Heart right ventricle (tissue), 16 donors: ENCODE measurements around the gene B4GALT5. TPM values are rescaled to one million over a fixed set of nuclear protein-coding genes. Genes with fewer than 3 reads are reported as not detected.
A peak's percentile ranks its signal among the peaks of the same experiment; 100 is the strongest.

Experiments
- ATAC-seq, 8 donors: fragments of 200-7000 bp; cut with Tn5 transposase; one replicate each; pipeline ENCODE4 v1.9.1; 2020; ENCODE audit warnings: mild to moderate bottlenecking in 8 of 8, moderate library complexity in 8 of 8, moderate number of reproducible peaks in 1 of 8
- DNase-seq, 2 donors: peaks; one replicate each; pipeline ENCODE4 v3.0.0-alpha.2; 2020
- H3K27ac ChIP-seq, 10 donors: fragments of 200-600 bp; sonication (generic) in 2 of 10; one replicate each; pipeline versions ENCODE4 v1.5.0 to v1.8.0; 2020 to 2022; ENCODE audit warnings: mild to moderate bottlenecking in 3 of 10
- H3K27me3 ChIP-seq, 7 donors: fragments of 200-600 bp; one replicate each; pipeline ENCODE4 v1.8.0; 2021 to 2022; ENCODE audit warnings: mild to moderate bottlenecking in 2 of 7
- H3K36me3 ChIP-seq, 9 donors: fragments of 200-600 bp; sonication (generic) in 1 of 9; one replicate each; pipeline versions ENCODE4 v1.5.0 to v1.8.0; 2020 to 2022; ENCODE audit warnings: mild to moderate bottlenecking in 2 of 9
- H3K4me1 ChIP-seq, 9 donors: fragments of 200-600 bp; sonication (generic) in 1 of 9; one replicate each; pipeline versions ENCODE4 v1.5.0 to v1.8.0; 2020 to 2022; ENCODE audit warnings: mild to moderate bottlenecking in 4 of 9
- H3K4me3 ChIP-seq, 10 donors: fragments of 200-600 bp; sonication (generic) in 2 of 10; one replicate each; pipeline versions ENCODE4 v1.5.0 to v1.8.0; 2020 to 2022; ENCODE audit warnings: mild to moderate bottlenecking in 7 of 10, moderate library complexity in 2 of 10
- H3K9me3 ChIP-seq, 11 donors: fragments of 200-600 bp in 10 of 11; sonication (generic) in 2 of 11; one replicate each; pipeline versions ENCODE4 v1.5.0 to v1.8.0; 2013 to 2022; ENCODE audit warnings: mild to moderate bottlenecking in 2 of 11, control low read depth in 1 of 11, moderate library complexity in 1 of 11
- WGBS, 2 donors: extraction: QIAGEN DNeasy Blood & Tissue Kit; methylation state at CpG; one replicate each; pipeline ENCODE4 v1.1.7; 2013; ENCODE audit warnings: inconsistent platforms in 1 of 2; 5-methylcytosine and 5-hydroxymethylcytosine counted together
- intact Hi-C, 10 donors: fragments of 100-400 bp; cut with DNase I; formaldehyde crosslinking; loops; one replicate each; pipeline versions ENCODE4 v1.11.1 to v1.14.2; 2022
- polyA plus RNA-seq, 2 donors: library from polyadenylated mRNA; stranded (reverse); fragments of 200-250 nt; gene quantifications; one replicate each; pipeline ENCODE4 v1.2.3, GENCODE V29; 2013
- total RNA-seq, 10 donors: library from RNA; stranded (reverse); fragmentation: NEBNext Ultra II Directional in 3 of 10; extraction: Animal tissue kit (Norgen Biotek cat#: 25700) in 3 of 10; gene quantifications; one replicate each; pipeline versions ENCODE4 v1.2.1 to v1.2.4, GENCODE V29; 2021 to 2023
- TF ChIP-seq, protein P1 (sequence below), 9 donors: fragments of 200-600 bp; sonication (generic) in 2 of 9; IDR thresholded peaks; one replicate each; pipeline versions ENCODE4 v1.5.0 to v1.8.0; 2021 to 2022; ENCODE audit warnings: antibody characterized with exemption in 9 of 9, mild to moderate bottlenecking in 5 of 9, moderate library complexity in 1 of 9
- donor health status: Arrhythmogenic right ventricular cardiomyopathy.
- donor health status: ischemic (EF 13 %, LVEDD 7.1; RV severe dilation, severe dysfunction).
- donor health status: healthy with polysubstance abuse.
- donor health status: DM: no; HTN: yes; CAD: no.
- donor health status: DM: no; HTN: no; CAD: no.
- donor health status: ischemic (EF 25% LVEDD 6.9; RV normal size, moderate dysfunction).
- donor health status: ischemic (EF 25% LVEDD 5.7; RV mildly dilated, moderate dysfunction).
- donor health status: healthy.
- donor health status: DM: yes; HTN: yes; CAD: no.
- donor health status: Ischemic cardiomyopathy.
- donor health status: ischemic (EF 35%, LVEDD 5.7; RV mildly dilated, moderate dysfunction).
- donor health status: nonischemic (EF 11% LVEDD 7.7; RV severe dilation, severe dysfunction).
- donor health status: DM: yes; HTN: yes; CAD: no.
- donor health status: PGD.
- donor health status: ischemic (EF 29% LVEDD 5.4; RV normal size, mild dysfunction).
- donor health status: nonischemic (EF 23%, LVEDD 6.1; RV moderate dilation, normal function).

B4GALT5 gene
- total and polyA plus RNA-seq, 12 donors = 7.4 to 61.6 (median 29.6) TPM

DNA sequence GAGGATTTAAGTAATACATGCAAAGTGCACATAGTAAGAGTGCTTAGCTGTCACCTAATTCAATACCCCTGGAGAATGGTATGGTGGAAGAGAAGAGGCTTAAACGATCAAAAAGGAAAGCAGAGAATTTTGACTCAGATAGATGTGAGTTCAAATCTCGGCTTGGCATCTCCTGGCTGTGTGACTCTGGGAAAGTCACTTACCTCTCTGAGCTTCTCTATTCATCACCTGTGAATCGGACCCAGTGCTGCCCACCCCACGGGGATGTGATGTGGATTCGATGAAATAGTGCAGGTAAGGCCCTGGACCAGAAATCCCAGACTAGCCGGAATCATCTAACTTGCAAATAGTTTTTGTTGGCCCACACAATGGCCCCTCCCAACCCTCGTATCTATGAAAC is 1.8 kb upstream of the B4GALT5 start:
- ATAC-seq (no peak), DNase-seq (no peak)
- H3K27ac ChIP-seq = no peak overlapping the region
- H3K4me1 ChIP-seq = peaks cover 0 to 41% (median 28%) of the 10 kb centered on the region in 9 donors
- H3K9me3 ChIP-seq = no peaks in the 10 kb centered on the region
- TF ChIP-seq, protein P1, sequence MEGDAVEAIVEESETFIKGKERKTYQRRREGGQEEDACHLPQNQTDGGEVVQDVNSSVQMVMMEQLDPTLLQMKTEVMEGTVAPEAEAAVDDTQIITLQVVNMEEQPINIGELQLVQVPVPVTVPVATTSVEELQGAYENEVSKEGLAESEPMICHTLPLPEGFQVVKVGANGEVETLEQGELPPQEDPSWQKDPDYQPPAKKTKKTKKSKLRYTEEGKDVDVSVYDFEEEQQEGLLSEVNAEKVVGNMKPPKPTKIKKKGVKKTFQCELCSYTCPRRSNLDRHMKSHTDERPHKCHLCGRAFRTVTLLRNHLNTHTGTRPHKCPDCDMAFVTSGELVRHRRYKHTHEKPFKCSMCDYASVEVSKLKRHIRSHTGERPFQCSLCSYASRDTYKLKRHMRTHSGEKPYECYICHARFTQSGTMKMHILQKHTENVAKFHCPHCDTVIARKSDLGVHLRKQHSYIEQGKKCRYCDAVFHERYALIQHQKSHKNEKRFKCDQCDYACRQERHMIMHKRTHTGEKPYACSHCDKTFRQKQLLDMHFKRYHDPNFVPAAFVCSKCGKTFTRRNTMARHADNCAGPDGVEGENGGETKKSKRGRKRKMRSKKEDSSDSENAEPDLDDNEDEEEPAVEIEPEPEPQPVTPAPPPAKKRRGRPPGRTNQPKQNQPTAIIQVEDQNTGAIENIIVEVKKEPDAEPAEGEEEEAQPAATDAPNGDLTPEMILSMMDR (IDR thresholded peaks at IDR 0.05) = no peak
- WGBS, 2 donors = 92 to 93% methylated on average over 7 of the region's 7 CpGs
- no peaks in the 10 kb centered on the region for H3K36me3 ChIP-seq
- no peak overlapping the region for H3K4me3 ChIP-seq
- no peaks in the 10 kb centered on the region for H3K27me3 ChIP-seq
- intact Hi-C loops = loop anchor here in 3 of 10 donors (10.0 kb wide), 2 partner anchors 81 to 101 kb away; no protein-coding TSS in a partner anchor

DNA sequence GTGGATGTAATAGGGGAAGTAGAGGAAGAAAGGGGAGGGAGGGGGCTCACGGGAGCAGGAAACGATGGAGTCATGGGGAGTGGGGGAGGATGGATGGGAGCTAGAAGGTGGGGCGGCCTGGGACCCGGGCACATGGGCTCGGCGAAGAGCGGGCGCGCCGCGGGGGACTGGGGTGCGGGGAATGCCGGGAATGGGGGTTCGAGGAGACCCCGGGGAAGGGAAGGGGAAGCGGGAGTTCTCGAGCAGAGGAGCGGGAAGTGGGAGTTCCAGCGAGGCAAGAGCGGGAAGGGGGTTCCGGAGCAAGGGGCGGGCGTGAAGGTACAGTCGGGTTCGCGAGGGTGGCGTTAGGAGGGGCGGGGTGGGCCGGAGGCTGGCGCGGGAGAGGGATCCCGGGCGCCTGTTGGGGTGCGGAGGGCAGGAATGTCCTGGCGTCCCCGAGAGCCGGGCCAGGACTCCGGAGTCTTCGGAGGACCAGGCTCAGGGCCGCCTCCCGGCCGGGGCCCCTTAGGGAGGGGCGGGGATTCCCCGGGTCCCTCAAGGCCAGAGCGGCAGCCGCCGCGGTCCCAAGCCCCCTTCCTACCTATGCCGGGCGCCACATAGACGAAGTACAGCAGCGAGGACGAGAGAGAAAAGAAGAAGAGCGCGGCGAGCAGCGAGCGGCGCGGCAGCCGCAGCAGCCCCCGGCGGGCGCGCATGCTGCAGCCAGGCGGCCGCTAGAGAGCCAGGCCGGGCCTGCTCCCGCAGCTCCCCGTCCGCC is 504 bp downstream of the B4GALT5 start:
- H3K27ac ChIP-seq = peak overlapping the region; percentile 88 to 99 (median 96)
- ATAC-seq (peak; percentile 52 to 71 (median 64)), DNase-seq (peak; percentile 44 to 53)
- H3K4me1 ChIP-seq = peaks cover 0 to 60% (median 42%) of the 10 kb centered on the region in 9 donors
- peak overlapping the region; percentile 79 to 99 (median 98) for H3K4me3 ChIP-seq
- no peaks in the 10 kb centered on the region for H3K27me3 ChIP-seq
- TF ChIP-seq, protein P1 (IDR thresholded peaks at IDR 0.05) = peak in 1 of 9 donors; percentile 6
- intact Hi-C loops = loop anchor here in 8 of 10 donors (2.0 to 10.0 kb wide), 7 partner anchors 76 to 101 kb away; partner anchors contain the start of gene SLC9A8 (in 6 of the 8)
- H3K9me3 ChIP-seq = no peaks in the 10 kb centered on the region
- WGBS, 2 donors = 1% methylated on average over 54 to 71 of the region's 71 CpGs
- no peaks in the 10 kb centered on the region for H3K36me3 ChIP-seq

DNA sequence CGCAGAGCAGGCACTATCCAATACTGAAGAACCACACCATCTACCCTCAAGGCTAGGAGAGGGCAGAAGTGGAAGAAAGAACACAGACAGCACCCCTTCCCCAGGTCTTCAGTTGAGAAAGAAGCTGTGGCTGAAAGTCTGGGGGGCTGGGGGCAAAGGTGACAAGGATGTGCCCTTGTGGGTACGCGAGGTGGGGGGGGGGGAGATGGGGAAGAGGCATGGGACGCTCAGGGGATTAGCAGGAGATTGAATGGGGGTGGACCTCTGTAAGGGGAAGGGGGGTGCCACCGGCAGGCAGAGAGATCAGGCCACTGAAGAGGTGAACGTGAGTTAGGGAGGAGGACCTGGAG is 1.1 kb downstream of the B4GALT5 start:
- intact Hi-C loops = loop anchor here in 8 of 10 donors (2.0 to 10.0 kb wide), 7 partner anchors 75 to 100 kb away; partner anchors contain the start of gene SLC9A8 (in 6 of the 8)
- WGBS, 2 donors = 0 to 4% methylated on average over 6 of the region's 6 CpGs
- DNase-seq (no peak), ATAC-seq (peak in 1 of 8 donors; percentile 26)
- peak overlapping the region in 9 of 10 donors; percentile 88 to 99 (median 96) for H3K27ac ChIP-seq
- no peaks in the 10 kb centered on the region for H3K36me3 ChIP-seq
- peaks cover 0 to 60% (median 47%) of the 10 kb centered on the region in 9 donors for H3K4me1 ChIP-seq
- no peaks in the 10 kb centered on the region for H3K27me3 ChIP-seq
- H3K4me3 ChIP-seq = peak overlapping the region; percentile 79 to 99 (median 98)
- TF ChIP-seq, protein P1 (IDR thresholded peaks at IDR 0.05) = no peak
- H3K9me3 ChIP-seq = no peaks in the 10 kb centered on the region

DNA sequence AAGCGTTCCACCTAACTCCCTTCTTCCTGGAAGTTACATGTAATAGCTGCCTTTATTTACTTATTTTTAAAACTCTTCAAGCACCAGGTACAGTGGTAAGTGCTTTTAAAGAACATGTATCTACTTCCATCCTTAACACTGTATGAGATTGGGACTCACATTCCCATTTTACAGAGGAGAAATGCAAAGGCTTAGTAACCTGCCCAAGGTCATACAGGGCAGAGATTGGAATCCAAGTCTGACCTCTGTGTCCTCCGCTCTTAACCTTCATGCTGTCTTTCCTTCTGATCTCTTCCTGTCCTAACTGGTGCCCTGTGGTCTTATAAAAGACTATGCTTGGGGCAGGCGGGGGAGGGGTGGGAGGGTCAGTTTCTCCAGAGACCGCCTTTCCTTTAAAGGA is 1.6 kb downstream of the B4GALT5 start:
- TF ChIP-seq, protein P1 (IDR thresholded peaks at IDR 0.05) = no peak
- ATAC-seq (peak in 1 of 8 donors; percentile 2), DNase-seq (no peak)
- Histone ChIP-seq H3K9me3 (no peaks in the 10 kb centered on the region), H3K27me3 (no peaks in the 10 kb centered on the region), H3K36me3 (no peaks in the 10 kb centered on the region), H3K4me3 (peak overlapping the region in 9 of 10 donors; percentile 79 to 99 (median 98)), H3K27ac (peak overlapping the region in 8 of 10 donors; percentile 88 to 99 (median 96)), H3K4me1 (peaks cover 0 to 63% (median 52%) of the 10 kb centered on the region in 9 donors)
- 55 to 60% methylated on average over 4 of the region's 4 CpGs for WGBS, 2 donors
- intact Hi-C loops = loop anchor here in 8 of 10 donors (2.0 to 10.0 kb wide), 7 partner anchors 75 to 101 kb away; partner anchors contain the start of gene SLC9A8 (in 6 of the 8)
